22Rv1 (cell line): Measurements from ENCODE around the gene NAPSA.
A peak's percentile ranks its signal among the peaks of the same experiment; 100 is the strongest.

Source experiments
- H3K27ac ChIP-seq: fragments of 450-650 bp; 2 replicates; pipeline ENCODE4 v1.5.1; 2017
- CTCF ChIP-seq: fragments of 450-650 bp; IDR thresholded peaks from 2 replicates; pipeline ENCODE4 v1.5.1; 2017; ENCODE audit warnings: mild to moderate bottlenecking
- ZFX ChIP-seq: fragments of 450-650 bp; IDR thresholded peaks from 2 replicates; pipeline ENCODE4 v1.6.1; 2017; ENCODE audit warnings: antibody characterized with exemption, borderline replicate concordance

Gene NAPSA

GRCh38 chr19:50313812-50314536 lies 51.5 kb downstream of the NAPSA start:
- H3K27ac ChIP-seq, result peak overlapping the region; percentile 52
- TF ChIP-seq CTCF (peak; percentile 28), ZFX (no peak)

DNA sequence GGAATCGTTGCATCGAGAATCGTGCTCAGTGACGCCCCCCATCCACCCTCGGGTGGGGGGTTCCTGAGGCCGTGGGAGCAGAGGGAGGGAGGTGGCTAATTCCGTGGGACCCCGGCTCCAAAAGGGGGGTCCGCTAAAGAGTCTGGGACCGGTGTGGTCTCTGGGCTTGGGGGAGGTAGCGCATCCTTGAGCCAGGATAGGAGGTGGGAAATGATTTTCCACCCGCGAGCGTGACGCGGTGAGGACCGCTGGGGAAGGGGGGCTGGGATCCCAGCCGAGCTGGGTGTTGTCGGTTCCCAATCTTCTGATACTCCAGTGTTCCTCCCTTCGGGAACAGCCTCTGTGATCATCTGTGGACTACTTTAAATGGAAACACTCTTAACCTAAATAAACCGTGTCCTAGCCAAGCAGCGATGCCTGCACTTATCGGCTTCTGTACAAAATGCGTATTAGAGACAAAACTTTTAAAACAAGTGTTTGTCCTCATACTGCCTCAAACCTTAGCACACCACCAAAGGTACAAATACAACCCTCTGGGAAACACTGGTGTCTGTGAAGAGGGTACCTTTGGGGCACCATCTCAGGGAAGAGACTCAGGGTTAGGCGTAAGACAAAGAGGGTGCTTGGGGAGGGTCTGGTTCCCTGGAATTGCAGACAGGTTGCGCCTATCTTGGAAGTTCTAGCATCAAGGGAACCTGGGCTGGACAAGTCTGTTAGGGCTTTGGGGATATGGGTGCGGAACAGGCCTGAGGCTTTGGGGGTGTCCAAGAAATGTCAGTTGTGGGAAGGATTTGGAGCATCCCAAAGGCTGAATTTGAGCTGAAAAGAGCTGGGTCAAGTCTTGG lies 52.2 kb downstream of the NAPSA start:
- TF ChIP-seq ZFX, result no peak
- TF ChIP-seq CTCF, result no peak
- peak overlapping the region; percentile 52 for H3K27ac ChIP-seq

GRCh38 chr19:50311723-50312635 lies 53.5 kb downstream of the NAPSA start:
- peak overlapping the region; percentile 52 for H3K27ac ChIP-seq

DNA sequence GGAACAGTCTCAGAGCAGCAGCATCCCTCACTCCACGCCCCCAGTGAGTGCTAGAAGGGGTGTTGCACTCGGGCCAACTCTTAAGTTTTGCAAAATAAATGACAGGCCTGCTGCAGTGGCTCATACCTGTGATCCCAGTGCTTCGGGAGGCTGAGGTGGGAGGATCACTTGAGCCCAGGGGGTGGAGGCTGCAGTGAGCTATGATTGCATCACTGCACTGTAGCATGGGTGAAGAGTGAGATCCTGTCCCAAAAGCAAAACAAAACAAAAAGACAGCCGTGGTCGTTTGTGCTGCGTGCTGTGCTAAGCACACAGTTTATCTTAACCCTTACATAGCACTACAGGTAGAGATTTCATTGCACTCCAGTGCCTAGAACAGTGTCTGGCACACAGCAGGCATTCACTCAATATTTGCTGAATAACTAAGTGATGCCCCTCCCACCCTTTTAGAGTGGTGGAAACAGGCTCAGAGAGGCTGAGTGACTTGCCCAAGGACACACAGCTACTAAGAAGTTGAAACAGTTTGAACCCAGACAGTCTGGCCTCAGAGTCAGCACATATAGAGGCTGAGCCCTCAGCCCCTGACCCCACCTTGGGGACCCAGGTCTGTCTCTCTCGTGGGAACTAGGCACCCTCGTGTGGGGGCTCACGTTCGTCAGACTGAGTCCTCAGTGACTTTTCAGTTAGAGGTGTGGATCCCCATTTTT lies 54.5 kb downstream of the NAPSA start:
- peak overlapping the region; percentile 52 for H3K27ac ChIP-seq
- no peak for TF ChIP-seq ZFX
- TF ChIP-seq CTCF, result no peak

More at GRCh38 chr19:50311723-50312635, 53.5 kb downstream of the NAPSA start:
- TF ChIP-seq CTCF, result no peak

DNA sequence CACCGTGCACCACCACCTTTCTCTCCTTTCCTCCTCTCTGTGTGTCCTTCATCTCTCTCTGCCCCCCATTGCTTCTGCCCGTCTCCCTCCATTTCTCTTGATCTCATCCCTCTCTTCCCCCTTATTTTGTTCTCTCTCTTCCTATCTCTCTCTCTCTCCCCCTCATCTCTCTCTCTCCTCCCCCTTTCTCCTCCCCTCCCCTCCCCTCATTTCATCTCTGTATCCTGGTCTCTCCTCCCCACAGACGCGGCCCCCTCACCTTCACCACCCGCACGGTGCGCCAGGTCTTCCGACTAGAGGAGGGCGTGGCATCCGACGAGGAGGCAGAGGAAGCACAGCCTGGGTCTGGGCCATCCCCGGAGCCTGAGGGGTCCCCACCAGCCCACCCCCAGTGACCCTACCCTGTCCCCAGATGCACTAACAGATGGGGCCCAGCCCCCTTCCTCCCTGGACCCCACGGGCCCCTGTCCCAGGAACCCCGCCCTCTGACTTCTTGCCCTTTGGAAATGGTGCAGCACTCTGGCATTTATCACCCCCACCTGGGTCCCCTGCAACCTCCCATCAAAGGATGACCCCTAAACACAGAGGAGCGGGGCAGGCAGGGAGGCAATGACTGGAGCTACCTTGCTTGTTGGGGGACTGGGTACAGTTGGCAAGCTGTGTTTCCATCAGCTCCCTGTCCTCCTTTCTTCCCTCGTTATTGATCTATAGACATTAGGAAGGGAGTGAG lies 55.9 kb downstream of the NAPSA start:
- no peak for TF ChIP-seq ZFX
- TF ChIP-seq CTCF, result no peak
- H3K27ac ChIP-seq, result no peak overlapping the region

DNA sequence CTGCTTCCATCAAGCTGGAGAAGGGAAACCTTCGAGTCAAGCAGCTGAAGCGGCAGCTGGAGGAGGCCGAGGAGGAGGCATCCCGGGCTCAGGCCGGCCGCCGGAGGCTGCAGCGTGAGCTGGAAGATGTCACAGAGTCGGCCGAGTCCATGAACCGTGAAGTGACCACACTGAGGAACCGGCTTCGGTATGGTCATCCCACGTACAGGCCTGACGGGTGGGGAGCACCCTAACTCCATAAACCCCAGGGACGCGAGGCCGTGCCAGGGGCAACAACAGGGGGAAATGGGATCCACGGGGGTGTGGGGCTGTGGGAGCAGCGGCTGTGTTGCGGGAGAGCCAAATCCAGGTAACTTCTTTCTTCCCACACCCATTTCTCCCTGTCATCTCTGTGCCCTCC lies 56.4 kb downstream of the NAPSA start:
- no peak for TF ChIP-seq CTCF
- TF ChIP-seq ZFX, result no peak
- no peak overlapping the region for H3K27ac ChIP-seq
